Measurements from ENCODE around the gene APBB2.

- TF ChIP-seq CTCF (IDR thresholded peaks at IDR 0.05) = no peak
- TF ChIP-seq POLR2A (IDR thresholded peaks at IDR 0.05) = no peak
Observed at GRCh38 chr4:40972722-40973121, 241.6 kb downstream of the APBB2 start.

Data from tibial nerve (tissue), 3 donors.